Stimulated activated CD4-positive, alpha-beta T cell treated with anti-CD3 and anti-CD28 coated beads, Interleukin-15, amount 100 ng/mL, for 1 hour (primary cell): ENCODE results near the gene LGMN.
"Not testable (repeated sequence)": the region's sequence is repeated elsewhere in the genome, so short reads cannot be mapped to it uniquely, and the experiment has no call there.

Experiments
- DNase-seq, 2 donors: peaks; one replicate each; pipeline ENCODE4 v3.0.0-alpha.2; 2020; ENCODE audit warnings: low read depth in 1 of 2, low spot score in 1 of 2

The LGMN gene

DNA sequence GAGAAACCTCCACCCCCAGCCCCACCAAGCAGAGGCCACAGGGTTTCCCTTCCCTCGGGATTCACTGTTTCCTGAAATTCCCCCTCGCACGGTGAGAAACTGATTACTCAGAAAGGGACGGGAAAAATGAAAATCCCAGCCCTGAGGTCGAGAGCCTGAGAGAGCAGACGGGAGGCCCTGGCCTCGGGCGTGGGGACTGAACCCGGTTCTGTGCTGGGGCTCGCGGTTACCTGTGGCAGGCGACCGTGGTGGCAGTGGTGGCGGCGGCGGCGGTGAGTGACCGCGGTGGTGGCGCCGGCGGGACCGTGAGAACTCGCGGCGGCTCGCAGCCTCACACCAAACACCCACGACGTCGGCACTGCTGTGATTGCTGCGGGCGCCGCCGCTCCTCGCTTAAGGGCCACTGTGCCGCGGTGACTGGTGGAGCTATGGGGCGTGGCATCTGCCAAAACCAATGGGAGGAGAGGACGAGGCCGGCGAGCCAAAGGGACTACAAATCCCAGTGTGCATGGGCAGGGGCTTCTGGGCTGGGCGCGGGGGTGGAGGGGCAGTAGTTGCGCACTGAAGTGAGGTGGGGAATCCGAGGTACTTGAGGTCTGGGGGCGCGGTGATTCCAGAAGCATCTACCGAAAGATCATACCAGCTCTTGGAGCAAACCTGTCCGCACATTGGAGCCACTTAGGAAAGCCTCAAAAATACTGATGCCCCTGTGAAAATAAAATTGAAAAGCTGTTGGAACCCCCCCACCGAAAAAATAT lies at the start of gene LGMN:
Gene LGMN, minus strand, starts transcription at position 369 of the 758 bp plus-strand sequence. CDS start 15,841 bp downstream, outside the sequence.
- peak; percentile 63 to 67 for DNase-seq

GRCh38 chr14:92794961-92795360 lies 46.5 kb upstream of the LGMN start:
- DNase-seq, result no peak

DNA sequence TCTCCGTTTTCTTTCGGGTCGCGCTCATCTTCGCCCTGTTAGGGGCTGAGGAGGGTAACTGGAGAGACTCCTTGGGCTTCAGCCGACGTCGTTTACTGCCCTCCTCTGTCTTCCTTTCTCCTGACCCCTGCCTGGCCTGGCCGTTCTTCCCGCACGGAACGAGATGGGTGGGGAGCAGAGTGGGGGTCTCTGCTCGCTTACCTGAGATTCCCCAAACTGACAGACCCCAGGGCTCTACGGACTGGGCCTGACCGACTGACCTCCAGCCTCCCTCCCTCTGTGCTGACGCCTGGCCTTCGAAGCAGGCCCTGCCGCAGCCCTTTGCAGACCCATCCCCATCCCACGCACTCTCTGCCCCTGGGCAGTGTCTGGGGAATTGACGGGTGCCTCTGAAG lies 46.1 kb upstream of the LGMN start:
- DNase-seq, result no peak

DNA sequence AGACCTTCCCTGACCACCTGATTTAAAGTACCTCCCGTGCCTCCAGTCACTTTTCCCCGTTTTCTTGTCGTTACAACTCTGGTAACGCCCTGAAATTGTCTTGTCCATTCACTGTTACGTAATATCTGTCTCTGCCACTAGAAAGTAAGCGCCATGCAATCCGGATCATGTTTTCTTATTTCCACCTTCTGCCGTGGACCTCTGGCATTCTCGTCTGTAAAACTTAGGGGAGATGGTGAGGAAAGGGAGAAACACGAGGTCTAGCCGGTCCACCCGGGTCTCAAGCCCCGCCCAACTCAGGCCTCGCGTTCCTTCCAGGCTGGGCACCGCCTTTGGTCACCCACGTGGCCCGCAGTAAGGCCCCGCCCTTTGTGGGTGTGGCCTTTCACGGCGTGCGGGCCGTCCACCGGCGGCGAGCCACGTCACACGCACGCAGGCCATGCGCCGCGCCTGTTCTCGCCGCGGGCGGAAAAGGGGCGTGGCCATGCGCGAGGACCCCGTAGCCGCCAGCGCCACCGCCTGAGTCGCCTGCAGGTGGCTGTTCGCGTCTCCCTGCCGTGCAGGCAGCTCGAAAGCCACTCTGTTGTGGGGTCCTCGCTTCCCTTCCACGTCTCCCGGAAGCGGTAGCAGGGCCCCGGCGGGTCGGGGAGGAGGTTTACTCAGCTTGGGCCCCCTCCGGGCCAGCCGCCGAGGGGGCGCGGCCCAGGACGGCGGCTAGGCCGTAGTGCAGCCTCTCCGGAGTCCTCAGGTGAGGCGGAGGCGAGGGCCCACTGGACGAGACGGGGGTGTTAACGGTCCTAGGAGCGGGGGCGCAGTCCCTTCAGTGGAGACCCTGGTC lies 45.5 kb upstream of the LGMN start, which contains the start of gene GOLGA5:
Gene GOLGA5, plus strand, starts transcription at position 597 of the 838 bp plus-strand sequence. CDS start 3,133 bp downstream, outside the sequence.
- DNase-seq, result peak; percentile 98

DNA sequence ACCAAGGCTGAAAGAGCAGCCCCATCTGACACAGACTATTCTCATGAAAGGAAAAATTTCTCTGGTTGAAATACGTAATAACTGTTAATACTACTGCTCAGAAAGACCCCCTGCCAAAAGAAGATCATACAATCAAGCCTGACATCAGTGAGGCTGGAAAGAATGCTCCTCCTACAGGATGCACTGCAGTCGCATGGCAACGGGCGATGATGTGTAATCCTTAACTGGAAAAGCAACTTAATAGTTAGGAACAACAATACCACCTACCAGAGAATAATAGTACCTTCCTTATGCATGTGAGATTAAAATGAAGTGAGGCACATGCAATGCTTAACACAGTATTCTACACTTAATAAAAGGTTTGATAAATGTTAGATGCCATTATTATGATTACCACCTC lies 44.5 kb upstream of the LGMN start:
- DNase-seq, result no peak

GRCh38 chr14:92789457-92790089 lies 41.1 kb upstream of the LGMN start:
- no peak for DNase-seq

DNA sequence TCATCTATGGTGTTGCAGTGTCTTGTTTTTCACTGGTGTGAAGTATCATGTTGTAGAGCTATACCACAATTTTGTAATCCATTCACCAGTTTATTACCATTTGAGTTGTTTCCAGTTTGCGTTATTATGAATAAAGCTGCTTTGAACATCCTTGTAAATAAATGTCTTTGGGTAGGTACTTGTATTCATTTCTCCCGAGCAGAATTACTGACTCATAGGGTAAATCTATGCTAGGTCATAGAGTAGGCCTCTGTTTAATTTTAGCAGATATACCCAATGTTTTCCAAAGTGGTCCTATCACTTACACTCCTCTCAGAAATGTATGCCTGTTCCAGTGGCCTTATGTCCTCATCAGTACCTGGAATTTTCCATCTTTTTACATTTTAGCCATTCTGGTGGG lies 39.1 kb upstream of the LGMN start:
- DNase-seq, result no peak

DNA sequence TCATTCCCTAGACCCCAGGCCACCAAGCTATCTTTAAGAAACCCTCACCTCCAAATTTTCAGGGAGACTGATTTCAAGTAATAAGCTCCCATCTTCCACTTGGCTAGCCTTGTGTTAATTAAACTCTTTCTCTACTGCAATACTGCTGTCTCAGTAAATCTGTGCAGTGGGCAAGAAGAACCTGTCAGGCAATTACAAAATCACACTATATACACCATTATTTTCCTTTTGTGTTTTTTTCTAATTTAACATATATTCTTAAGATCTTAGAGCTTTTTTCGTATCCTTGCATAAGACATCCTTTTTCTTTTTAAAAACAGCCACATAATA lies 38.0 kb upstream of the LGMN start:
- no peak for DNase-seq

DNA sequence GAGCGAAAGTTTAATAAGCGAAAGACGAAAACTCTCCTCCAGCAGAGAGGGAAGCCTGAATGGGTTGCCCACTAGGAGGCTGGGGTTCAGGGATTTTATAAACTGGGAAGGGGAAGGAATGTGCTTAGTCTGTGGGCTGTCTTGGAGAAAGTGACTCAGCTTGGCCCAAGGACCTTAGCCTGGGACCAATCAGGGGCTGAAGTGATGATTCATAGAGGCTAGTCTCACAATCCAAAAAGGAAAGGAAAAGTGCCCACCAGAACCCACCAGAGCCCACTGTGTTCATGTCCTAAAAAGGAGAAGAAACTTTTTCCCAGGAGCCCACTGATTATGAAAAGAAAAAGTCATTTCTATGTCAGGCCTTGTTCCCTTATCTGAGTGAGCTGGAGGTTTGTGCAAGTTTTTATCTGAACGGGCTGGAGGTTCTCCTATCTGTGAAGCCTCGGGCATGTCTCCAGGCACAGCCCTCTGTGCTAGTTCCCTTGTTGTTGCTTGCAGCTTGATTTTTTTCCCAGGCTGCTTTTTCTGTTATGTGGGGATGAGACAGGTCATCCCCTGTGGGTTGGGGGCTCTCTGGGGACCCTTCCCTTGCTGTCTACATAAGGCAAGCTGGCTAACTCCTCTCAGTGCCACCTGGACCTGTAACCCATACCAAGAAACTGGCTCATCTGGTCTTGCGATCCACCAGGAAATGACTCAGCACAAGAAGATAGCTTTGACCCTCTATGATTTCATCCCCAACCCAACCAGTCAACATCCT lies 37.4 kb upstream of the LGMN start:
- no peak for DNase-seq

GRCh38 chr14:92783813-92784431 lies 35.5 kb upstream of the LGMN start:
- DNase-seq, result no peak

DNA sequence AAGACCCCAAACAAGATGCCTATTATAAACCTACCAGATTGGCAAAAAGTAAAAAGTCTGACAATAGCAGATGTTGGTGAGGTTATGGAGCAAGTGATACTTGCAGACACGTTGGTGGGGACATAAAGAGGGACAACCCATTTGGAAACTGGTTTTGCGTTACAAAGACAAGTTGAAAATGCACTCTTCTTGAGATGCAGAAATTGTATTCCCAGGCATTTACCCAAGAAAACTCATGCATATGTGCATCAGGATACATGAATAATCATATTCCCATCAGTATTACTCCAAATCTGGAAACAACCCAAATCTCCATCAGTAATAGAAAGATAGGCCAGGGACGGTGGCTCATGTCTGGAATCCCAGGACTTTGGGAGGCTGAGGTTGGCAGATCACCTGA lies 32.9 kb upstream of the LGMN start:
- no peak for DNase-seq

DNA sequence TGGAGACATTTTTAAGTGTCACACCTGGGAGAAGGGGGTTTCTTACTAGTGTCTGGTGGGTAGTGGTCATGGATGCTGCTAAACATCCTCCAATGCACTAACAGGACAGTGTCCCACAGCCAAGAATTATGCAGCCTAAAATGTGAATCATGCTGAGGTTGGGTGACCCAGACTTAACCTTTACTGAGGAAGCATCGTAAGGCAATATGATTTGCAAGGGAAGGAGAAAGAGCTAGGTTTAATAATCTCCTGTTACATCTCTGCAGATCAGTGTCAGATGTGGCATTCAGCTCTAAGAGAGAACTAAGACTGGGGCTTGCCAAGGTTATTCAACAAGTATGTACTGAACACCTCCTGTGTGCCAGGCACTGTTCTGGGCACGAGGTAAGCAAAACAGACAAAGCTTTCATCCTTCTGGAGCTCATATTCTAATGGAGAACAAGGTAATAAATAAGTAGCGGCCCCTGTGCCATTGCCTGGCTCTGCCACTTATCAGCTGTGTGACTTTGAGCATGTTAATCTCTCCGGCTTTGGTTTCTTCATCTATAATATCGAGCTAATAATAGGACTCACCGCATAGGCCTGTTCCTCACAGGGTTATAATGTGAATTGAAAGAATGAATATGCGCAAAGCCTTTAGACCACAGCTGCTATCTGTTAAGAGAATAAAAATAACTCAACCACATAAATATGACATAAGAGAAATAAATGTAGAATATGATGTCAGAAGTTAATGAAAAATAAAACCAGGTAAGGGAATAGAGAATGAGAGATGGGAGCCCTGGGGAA lies 32.2 kb upstream of the LGMN start:
- no peak for DNase-seq

DNA sequence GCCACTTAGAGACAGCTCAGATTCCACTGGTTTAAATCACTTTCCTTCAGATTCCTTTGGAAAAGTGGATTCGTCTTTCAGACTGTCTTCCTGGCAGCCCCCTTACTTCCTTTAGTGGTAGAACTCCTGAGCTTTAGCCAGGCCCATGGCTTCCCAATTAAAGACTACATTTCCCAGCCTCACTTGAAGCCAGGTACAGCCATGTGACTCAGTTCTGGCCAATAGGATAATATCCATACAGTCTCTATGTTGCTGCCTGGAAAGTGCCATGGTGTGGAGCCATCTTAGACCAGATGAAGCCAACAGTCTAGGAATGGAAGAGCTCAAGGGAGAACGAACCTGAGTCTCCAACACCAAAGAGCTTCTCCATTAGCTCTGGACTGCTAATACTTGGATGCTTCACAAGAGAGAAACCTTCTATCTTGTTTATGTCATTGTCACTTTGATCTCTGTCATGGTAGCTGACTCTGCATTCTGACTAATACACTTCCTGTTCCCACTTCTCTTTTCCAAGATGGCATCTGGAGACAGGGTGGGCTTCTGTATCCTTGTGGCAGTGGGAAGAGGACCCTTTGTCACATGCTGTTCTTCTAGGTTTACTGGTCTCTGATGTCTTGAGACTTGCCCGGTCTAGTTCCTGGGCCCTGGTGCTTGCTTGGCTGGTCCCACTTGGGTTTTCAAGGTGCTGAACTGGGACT lies 30.6 kb upstream of the LGMN start:
- not testable (repeated sequence) for DNase-seq

GRCh38 chr14:92775292-92775691 lies 26.9 kb upstream of the LGMN start:
- DNase-seq, result not testable (repeated sequence)

GRCh38 chr14:92774572-92774971 lies 26.1 kb upstream of the LGMN start:
- DNase-seq, result no peak

GRCh38 chr14:92770484-92770883 lies 22.1 kb upstream of the LGMN start:
- no peak for DNase-seq

- DNase-seq, result no peak
Observed at GRCh38 chr14:92768795-92769194, 20.4 kb upstream of the LGMN start.

- DNase-seq, result not testable (repeated sequence)
Observed at GRCh38 chr14:92768236-92768635, 19.8 kb upstream of the LGMN start.
